ENCODE results near the gene UBE2E2.

Gene UBE2E2

GRCh38 chr3:23489300-23490158 is 286.4 kb downstream of the UBE2E2 start:
- no peak for FAIRE-seq

- FAIRE-seq, result no peak
Measured at GRCh38 chr3:23490459-23490858, 287.3 kb downstream of the UBE2E2 start.

DNA sequence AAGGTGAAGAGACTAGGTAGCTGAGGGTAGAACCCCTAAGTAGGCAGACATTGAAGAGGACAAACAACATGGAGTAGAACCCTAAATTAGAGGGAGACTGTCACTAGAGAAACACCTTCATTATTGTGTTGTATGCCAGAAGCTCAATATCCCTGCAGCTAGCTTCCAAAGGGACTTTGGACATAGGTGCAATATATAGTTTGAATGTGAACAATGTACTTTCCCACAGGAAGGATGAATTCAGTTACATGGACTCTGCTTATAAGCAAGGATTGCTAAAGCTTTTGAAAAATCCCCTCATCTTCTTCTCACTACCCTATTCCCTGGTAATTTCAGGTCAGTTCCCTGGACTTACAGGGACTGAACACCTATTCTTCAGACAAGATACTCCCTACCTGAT is 288.9 kb downstream of the UBE2E2 start:
- FAIRE-seq, result no peak

DNA sequence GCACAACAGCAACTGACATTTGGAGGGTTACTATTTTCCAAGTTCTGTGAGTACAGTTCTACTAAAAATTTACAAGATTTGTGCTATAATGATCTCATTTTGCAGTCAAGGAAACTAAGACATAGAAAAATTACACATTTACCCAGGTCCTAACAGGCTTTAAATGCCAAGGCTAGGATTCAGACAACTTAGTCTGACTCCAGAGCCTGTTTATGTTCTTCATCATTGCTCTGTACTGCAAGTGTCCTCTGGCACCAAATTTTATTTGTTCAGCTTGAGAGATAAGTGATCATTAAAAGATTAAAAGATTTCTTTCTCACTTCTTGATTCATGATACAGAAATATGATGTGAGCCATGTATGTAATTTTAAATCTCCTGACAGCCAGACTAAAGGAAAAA is 290.8 kb downstream of the UBE2E2 start:
- FAIRE-seq, result no peak

DNA sequence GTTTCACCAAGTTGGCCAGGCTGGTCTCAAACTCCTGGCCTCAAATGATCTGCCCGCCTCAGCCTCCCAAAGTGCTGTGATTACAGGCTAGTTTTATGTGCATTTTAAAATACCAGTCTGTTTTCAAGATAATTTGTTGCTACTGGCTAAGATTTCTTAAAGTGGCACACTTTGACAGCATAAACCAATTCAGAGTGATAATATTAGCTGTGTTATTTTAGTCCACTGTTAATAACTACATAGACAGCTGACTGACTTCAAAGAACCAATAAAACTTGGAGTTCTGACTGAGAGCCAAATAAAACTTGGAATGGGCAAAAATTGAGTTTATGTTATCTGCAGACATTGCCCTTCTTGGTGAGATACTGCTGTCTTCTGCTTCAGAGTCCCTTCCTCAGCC is 291.8 kb downstream of the UBE2E2 start:
- no peak for FAIRE-seq

GRCh38 chr3:23495507-23495906 is 292.4 kb downstream of the UBE2E2 start:
- no peak for FAIRE-seq

DNA sequence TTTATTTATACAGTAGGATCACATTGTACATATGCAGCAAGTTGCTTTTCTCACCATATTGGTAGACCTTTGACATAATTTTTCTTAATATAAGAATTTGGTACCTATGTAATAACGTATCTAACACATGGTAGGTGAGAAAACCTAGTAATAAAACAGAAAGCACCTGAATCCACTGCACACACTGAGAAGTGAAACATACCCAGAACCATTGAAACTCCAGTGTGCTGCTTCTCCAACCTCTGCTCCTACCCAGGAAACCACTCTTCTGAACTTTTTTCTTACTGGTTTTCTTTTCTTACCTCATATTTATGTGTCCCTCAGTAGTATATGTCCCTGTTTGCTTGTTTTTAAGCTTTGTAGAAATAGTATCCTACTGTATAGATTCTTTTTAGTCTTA is 293.0 kb downstream of the UBE2E2 start:
- no peak for FAIRE-seq

- no peak for FAIRE-seq
Measured at GRCh38 chr3:23497156-23497555, 294.0 kb downstream of the UBE2E2 start.

GRCh38 chr3:23501201-23501802 is 298.2 kb downstream of the UBE2E2 start:
- no peak for FAIRE-seq

DNA sequence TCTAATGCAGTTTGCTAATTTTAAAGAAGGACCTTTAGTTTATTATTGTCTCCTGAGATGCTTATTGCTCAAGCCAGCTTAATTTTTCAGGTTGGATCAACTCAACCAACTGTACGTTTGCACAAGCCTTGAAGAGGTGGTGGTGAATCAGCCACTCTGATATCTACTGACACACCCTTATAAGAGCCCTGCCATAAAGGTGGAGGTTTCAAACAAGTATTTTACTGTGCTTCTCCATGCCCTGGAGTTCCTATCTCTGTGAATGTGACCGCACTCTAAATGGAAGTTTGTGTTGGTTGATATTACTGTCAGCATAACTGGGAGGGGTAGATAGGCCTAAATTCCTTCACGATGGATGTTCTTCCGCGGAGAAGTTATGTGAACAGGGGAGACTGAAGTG is 305.3 kb downstream of the UBE2E2 start:
- FAIRE-seq, result no peak

GRCh38 chr3:23518441-23518840 is 315.3 kb downstream of the UBE2E2 start:
- no peak for FAIRE-seq

DNA sequence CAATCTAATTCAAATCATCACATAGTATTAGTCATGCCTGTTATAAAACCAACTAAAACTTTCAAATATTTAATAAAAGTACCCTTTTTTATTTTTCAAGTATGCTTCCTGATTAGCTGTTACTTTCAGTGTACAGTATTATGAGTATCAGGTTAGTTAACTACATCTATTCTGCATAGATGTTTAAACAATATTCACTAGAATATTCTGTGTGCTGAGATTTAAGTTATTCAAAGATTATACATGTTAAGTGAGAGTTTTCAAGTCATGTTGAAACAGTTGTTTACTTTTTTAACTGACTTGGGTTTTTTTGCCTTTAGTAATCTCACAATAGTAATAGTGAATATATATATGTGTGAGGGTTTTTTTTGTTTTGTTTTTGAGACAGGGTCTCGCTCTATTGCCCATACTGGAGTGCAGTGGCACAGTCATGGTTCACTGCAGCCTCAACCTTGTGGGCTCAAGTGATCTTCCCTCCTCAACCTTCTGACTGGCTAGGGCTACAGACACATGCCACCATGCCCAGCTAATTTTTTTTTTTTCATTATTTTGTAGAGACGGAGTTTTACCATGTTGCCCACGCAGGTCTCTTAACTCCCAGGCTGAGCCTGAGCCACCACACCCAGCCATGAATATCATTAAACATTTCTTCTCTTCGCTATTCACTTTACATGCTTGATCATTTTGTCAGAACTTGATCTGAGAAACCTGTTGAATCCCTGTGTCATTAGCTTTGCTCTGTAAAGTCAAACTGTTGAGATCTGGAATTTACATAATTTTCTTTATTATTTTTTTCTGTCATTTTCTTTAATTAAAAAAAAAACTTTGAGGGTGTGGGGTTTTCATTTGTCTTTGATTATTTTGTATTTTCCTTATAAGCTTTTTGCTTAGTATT is 316.4 kb downstream of the UBE2E2 start:
- FAIRE-seq, result no peak

- no peak for FAIRE-seq
Measured at GRCh38 chr3:23527326-23527725, 324.2 kb downstream of the UBE2E2 start.

- FAIRE-seq, result no peak
Measured at GRCh38 chr3:23533596-23533995, 330.5 kb downstream of the UBE2E2 start.

- no peak for FAIRE-seq
Measured at GRCh38 chr3:23533996-23534395, 330.9 kb downstream of the UBE2E2 start.

- FAIRE-seq, result no peak
Measured at GRCh38 chr3:23537101-23537551, 334.0 kb downstream of the UBE2E2 start.

DNA sequence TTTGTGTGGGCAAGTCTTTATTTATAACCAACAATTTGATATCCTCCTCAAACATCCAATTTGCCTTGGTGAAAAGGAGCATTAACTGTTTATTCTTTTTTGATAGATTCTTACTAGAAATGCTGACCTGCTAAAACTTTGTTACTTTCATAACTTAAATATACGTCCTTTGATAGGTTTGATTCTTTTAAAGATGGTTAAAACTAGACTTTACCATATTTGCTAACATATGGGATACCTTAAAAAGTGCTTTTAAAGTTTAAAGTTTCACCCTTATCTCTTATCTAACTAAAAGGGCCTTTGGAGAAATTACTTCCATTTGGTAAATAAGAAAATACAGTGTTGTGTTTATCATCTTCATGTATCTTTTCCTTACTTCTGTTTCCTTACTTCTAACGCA is 336.1 kb downstream of the UBE2E2 start:
- no peak for FAIRE-seq

DNA sequence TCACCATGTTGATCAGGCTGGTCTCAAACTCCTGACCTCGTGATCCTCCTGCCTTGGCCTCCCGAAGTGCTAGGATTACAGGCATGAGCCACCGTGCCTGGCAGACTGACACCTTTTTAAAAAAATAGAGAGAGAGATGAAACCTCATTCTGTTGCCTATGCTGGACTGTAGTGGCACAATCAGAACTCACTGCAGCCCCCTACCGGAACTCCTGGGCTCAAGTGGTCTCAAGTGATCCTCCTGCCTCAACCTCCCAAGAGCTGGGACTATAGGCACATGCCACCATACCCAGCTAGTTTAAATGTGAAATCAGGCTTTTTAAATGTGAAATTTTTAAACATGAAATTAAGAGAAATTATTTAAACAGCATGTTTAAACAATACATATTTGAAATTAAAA is 337.5 kb downstream of the UBE2E2 start:
- FAIRE-seq, result no peak

- FAIRE-seq, result no peak
Measured at GRCh38 chr3:23542079-23542478, 339.0 kb downstream of the UBE2E2 start.

DNA sequence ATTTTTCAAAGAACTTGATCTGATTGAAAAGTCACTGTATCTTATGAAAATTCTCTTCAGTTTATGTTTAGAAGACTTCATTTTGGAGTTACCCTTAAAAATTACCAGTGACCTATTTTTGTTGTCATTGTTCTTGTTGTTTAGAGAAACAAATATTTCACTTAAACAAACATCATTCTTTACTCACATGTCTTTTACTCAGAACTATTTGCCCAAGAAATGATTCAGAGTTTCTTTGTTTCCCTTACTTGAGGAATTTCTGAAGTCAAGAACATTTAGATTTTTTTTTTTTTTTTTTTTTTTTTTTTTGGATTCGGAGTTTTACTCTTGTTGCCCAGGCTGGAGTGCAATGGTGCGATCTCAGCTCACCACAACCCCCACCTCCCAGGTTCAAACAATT is 343.1 kb downstream of the UBE2E2 start:
- FAIRE-seq, result no peak

- FAIRE-seq, result no peak
Measured at GRCh38 chr3:23547905-23548650, 345.0 kb downstream of the UBE2E2 start.

DNA sequence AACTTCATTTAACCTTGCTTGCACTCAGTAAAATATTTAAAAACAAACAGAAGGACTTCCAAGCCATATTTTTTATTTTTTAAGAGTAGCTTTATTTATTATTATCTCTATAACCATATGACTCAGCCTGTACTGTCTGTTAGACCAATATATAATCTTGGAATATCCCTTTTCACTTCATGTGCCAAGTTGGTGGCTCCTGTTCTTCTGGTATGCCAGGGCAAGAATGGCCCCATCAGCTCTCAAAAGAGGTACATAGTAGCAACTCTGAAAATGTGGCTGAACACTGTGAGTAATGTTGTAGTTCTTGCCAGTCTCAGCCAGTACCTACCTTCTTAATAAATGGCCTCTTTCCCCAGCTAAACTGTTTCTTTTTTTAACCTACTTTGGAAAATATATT is 345.6 kb downstream of the UBE2E2 start:
- no peak for FAIRE-seq
